Skin epidermis (tissue), 12 donors: Measurements from ENCODE around the gene DDX25.
A peak's percentile ranks its signal among the peaks of the same experiment; 100 is the strongest.
"Not testable (repeated sequence)": the region's sequence is repeated elsewhere in the genome, so short reads cannot be mapped to it uniquely, and the experiment has no call there.

Experiments
- H3K27ac ChIP-seq, 21 experiments: fragments of 200-600 bp; sonication (generic) in 11 of 21; one replicate each; pipeline ENCODE4 v1.5.0; 2020; ENCODE audit warnings: mild to moderate bottlenecking in 3 of 21, inconsistent platforms in 2 of 21, moderate library complexity in 2 of 21
- H3K4me3 ChIP-seq, 7 experiments: fragments of 200-600 bp; sonication (generic) in 2 of 7; one replicate each; pipeline ENCODE4 v1.5.0; 2020; ENCODE audit warnings: inconsistent platforms in 2 of 7, mild to moderate bottlenecking in 2 of 7, moderate library complexity in 1 of 7

Gene DDX25

GRCh38 chr11:125903711-125904659, at the start of gene DDX25:
TSS of gene DDX25 (plus strand) at chr11:125904508. CDS start at chr11:125904518, 10 bp downstream.
- Histone ChIP-seq H3K4me3 (peak within 1 kb of the TSS; percentile 24 to 73 (median 62)), H3K27ac (no peak within 1 kb of the TSS)

DNA sequence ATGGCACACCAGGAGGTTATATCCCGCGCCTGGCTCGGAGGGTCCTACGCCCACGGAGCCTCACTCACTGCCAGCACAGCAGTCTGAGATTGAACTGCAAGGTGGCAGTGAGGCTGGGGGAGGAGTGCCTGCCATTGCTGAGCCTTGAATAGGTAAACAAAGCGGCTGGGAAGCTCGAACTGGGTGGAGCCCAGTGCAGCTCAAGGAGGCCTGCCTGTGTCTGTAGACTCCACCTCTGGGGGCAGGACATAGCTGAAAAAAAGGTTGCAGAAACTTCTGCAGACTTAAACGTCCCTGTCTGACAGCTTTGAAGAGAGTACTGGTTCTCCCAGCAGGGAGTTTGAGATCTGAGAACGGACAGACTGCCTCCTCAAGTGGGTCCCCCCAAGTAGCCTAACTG, 46.6 kb upstream of the DDX25 start:
- H3K4me3 ChIP-seq, H3K27ac ChIP-seq: not testable (repeated sequence)

DNA sequence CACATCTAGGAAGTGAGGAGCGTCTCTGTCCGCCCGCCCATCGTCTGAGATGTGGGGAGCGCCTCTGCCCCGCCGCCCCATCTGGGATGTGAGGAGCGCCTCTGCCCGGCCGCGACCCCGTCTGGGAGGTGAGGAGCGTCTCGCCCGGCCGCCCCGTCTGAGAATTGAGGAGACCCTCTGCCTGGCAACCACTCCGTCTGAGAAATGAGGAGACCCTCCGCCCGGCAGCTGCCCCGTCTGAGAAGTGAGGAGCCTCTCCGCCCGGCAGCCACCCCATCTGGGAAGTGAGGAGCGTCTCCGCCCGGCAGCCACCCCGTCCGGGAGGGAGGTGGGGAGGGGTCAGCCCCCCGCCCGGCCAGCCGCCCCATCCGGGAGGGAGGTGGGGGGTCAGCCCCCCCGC, 41.5 kb upstream of the DDX25 start:
- not testable (repeated sequence) for H3K27ac ChIP-seq, H3K4me3 ChIP-seq

GRCh38 chr11:125865354-125865753, 39.0 kb upstream of the DDX25 start:
- not testable (repeated sequence) for H3K4me3 ChIP-seq, H3K27ac ChIP-seq

DNA sequence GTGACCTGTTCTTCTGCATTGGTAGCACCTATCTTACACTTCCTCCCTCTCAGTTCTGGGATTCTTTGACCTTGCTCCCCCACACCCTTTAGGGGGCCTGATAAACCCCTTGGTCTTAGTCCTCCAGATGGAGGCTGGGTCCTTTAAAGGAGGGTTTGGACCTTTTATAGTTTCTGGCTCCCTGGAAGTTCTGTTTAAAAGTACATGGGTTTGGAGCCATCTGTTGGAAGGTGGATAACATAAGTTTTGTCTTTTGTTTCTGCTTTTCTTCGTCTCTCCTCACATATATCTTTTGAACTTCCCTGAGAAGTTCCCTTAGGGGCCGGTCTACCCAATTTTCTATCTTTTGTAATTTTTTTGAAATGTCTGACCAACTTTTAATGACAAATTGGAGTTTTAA, 34.8 kb upstream of the DDX25 start:
- Histone ChIP-seq H3K4me3 (no peak overlapping the region), H3K27ac (no peak overlapping the region)

DNA sequence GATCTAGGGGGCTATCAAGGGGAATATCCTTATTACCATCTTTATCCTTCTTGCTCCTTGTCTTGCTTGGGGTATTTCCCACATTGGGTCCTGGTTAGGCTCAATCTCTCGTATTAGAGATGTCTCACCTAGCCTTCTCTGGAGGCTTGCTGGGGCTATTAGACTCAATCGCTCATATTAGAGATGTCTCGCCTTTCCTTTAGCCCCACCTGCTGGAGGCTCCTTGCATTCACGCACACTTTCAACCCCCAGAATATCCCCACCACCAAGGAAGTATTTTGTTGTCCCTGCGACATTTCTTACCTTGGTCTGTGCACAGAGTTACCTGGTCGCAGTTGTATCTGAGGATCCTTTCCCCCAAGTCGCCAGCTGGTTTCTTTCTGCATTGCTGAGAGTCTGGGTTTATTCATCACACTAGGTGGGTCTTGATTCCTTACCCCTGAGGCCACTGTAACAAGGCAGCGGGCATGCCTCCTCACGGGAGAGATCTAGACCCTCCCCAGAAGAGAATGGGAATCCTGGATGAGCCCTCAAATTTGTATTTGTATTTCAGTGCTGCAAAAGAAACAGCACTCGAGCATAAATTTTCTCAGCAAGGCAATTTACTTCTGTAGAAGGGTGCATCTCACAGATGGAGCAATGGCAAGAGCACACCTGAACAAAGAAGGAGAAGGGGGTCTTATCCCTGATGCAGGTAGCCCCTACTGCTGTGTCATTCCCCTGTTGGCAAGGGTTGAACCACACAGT, 32.7 kb upstream of the DDX25 start:
- H3K4me3 ChIP-seq, result no peak overlapping the region
- no peak overlapping the region for H3K27ac ChIP-seq

- no peak overlapping the region for H3K27ac ChIP-seq
- no peak overlapping the region for H3K4me3 ChIP-seq
Measured at GRCh38 chr11:125872138-125872491, 32.2 kb upstream of the DDX25 start.

DNA sequence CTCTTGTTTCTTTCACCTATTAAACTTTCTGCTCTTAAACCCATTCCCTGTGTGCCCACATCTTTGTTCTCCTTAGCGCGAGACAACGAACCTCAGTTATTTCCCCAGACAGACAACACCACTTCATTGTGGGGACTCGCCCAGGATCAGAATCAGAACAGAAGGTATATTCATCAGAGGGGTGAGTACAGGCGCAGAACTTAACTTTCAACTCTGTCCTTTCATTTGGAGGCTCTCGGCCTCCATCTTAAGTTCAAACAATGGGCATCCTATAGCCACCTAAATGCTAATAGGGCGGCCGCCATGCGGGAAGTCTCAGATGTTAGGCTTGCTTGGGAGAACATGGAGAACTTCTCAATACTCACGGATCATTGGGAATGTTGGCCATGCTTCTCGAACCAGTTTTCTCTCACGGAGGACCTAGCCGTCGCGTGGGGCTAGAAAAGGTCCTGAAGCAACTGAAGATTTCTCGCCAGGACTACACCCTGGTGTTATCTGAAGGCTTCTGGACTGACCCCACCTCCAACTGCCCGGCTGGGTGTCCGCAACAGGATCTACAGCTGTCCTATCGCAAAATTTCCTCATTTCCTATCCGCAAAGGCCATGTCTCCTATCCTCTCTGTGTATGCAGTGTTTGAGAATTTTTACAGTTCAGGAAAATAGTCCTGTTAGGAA, 30.3 kb upstream of the DDX25 start:
- Histone ChIP-seq H3K27ac (no peak overlapping the region), H3K4me3 (no peak overlapping the region)

DNA sequence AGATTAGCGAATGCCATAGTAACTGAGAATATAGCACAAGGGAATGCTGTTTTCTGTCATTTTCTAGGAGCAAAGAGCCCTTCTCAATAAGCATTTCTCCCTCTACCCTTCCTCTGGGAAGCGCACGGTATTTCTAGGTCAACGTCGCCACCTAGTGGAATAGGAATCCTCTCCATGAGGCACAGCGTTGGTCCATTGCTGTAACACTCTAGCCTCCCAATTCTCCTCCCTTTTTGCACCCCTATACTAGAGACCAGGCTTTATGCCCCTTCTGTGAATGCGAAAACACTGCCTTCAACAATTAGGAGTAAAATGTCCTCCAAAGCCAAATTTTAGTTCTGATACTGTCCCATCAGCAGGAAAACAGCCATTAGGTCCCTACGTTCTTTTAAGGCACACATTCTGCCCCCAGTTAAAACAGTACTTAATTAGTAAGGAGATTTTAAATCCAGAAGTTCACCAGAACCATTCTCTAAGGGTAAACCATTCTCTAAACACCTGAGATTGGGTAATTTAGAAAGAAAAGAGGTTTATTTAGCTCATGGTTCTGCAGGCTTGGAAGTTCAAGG, 29.7 kb upstream of the DDX25 start:
- Histone ChIP-seq H3K4me3 (no peak overlapping the region), H3K27ac (no peak overlapping the region)

DNA sequence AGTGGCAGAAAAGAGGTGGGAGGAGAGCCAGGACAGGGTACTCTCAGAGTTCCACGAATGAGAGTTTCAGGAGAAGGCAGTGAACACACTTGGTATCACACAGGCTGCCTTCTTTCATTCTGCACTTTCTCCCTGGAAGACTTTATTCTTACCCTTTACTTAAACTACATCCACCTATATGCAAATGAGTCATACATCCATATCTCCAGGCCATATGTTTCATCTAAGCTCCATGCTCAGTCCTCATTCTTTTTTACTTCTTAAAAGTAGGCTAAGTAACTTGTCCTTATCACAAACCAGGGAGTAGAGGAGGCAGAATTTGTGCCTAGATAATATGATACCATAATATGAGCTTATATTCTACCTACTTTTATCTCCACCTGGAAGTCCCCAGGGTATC, 23.0 kb upstream of the DDX25 start:
- Histone ChIP-seq H3K27ac (no peak overlapping the region), H3K4me3 (no peak overlapping the region)

- H3K27ac ChIP-seq, result no peak overlapping the region
Measured at GRCh38 chr11:125883375-125883774, 20.9 kb upstream of the DDX25 start.

GRCh38 chr11:125886997-125887372, 17.3 kb upstream of the DDX25 start:
- peak overlapping the region; percentile 71 to 95 (median 87) for H3K4me3 ChIP-seq

More at GRCh38 chr11:125883375-125883774, 20.9 kb upstream of the DDX25 start:
- H3K4me3 ChIP-seq, result no peak overlapping the region

GRCh38 chr11:125887373-125888324, 16.7 kb upstream of the DDX25 start, which contains the start of gene HYLS1:
TSS of gene HYLS1 (plus strand) at chr11:125887668. CDS start at chr11:125899369, 11,701 bp downstream.
- Histone ChIP-seq H3K27ac (peak within 1 kb of the TSS; percentile 27 to 96 (median 87)), H3K4me3 (peak within 1 kb of the TSS; percentile 71 to 95 (median 87))

More at GRCh38 chr11:125886997-125887372, 17.3 kb upstream of the DDX25 start:
- peak overlapping the region in 19 of 21 experiments; percentile 32 to 96 (median 87) for H3K27ac ChIP-seq

DNA sequence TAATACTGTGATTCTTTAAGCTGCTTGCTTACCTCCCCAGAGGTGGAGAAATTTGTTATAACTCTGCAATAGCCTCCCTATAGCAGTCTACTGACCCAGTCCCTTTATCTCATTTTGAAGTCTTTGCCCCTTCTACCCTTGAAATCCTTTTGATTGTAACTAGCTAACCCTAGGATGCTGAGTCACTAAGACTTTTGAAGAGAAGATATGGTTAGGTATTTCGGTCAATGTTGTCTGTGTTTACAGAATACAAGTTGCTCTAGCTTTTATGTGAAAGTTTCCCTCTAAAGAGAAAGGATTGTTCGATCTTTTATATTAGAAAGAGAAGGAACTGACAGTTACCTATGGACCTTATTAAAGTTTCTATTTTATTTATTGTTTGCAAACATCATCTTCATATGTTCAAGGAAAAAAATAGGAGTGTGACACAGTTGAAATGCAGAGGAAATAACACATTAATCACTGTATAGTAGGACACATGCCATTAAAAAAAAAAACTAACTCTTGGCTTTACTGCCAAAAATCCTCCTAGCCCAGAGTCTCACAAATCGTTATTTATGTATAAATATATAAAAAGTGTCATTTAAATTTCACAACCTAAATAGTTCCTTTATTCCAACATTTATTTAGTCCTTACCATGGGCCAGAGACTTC, 13.7 kb upstream of the DDX25 start:
- no peak overlapping the region for H3K4me3 ChIP-seq
- no peak overlapping the region for H3K27ac ChIP-seq

GRCh38 chr11:125892071-125892470, 12.2 kb upstream of the DDX25 start:
- H3K27ac ChIP-seq, result no peak overlapping the region
- H3K4me3 ChIP-seq, result no peak overlapping the region

GRCh38 chr11:125892994-125893393, 11.3 kb upstream of the DDX25 start:
- H3K4me3 ChIP-seq, result no peak overlapping the region
- H3K27ac ChIP-seq, result no peak overlapping the region

GRCh38 chr11:125901872-125902271, 2.4 kb upstream of the DDX25 start:
- Histone ChIP-seq H3K27ac (peak overlapping the region in 2 of 21 experiments; percentile 90 to 93), H3K4me3 (peak overlapping the region in 2 of 7 experiments; percentile 62 to 69)
